Stimulated activated CD4-positive, alpha-beta T cell treated with anti-CD3 and anti-CD28 coated beads, Interleukin-2, amount 100 ng/mL, for 24 hours (primary cell): ENCODE data around the gene RFNG.
A peak's percentile ranks its signal among the peaks of the same experiment; 100 is the strongest.

Experiments
- DNase-seq, 2 donors: peaks; one replicate each; pipeline ENCODE4 v3.0.0-alpha.2; 2020

The RFNG gene

DNA sequence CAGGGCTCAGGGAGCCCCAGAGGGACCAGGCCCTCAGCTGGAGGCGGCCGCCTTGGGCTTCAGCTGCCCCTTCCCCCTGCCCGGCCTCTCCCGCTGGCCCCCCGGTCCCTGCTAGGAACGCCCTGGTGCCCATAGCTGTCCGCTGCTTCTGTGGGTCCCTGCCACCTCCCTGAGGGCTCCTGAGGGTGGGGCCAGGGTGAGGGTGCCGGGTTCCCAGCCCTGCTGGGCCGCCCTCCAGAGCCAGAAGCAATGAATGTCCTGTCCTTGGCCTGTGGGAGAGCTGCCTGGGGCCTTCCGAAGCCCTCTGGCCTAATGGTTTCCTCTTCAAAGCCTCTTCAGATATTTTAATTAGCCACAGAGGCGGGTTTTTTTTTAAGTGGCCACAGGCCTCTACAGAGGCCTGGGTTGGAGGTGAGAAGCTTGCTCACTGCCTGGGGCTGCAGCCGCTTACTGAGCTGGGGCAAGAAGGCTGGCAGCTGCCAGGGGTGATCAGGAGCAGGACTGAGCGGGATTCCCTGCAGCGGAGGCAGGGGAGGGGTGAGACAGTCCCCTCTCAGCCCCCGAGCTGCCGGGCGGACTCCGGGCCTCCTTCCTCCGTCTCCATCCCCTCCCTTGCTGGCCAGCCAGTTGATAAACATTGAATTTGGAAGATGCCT lies 38.8 kb downstream of the RFNG start:
- no peak for DNase-seq

DNA sequence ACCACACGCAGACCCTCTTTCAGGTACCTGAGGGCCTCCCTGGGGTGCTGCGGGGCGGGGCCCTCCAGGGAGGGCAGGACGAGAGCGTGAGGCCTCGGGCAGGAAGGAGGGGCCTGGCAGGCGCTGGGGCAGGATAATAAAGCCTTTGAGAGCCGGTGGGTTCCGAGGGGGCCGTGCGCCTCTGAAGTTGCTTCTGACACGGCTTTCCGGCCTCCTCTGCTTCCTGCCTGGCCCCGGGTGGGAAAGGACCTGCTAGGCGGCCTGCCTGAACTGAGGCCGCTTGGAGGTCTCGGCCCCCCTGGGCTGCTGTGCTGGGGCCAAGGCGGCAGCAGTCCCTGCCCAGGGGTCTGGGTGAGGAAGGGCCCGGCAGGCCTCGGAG lies 39.4 kb downstream of the RFNG start:
- no peak for DNase-seq

GRCh38 chr17:82011617-82012187 lies 39.9 kb downstream of the RFNG start:
- DNase-seq = no peak

DNA sequence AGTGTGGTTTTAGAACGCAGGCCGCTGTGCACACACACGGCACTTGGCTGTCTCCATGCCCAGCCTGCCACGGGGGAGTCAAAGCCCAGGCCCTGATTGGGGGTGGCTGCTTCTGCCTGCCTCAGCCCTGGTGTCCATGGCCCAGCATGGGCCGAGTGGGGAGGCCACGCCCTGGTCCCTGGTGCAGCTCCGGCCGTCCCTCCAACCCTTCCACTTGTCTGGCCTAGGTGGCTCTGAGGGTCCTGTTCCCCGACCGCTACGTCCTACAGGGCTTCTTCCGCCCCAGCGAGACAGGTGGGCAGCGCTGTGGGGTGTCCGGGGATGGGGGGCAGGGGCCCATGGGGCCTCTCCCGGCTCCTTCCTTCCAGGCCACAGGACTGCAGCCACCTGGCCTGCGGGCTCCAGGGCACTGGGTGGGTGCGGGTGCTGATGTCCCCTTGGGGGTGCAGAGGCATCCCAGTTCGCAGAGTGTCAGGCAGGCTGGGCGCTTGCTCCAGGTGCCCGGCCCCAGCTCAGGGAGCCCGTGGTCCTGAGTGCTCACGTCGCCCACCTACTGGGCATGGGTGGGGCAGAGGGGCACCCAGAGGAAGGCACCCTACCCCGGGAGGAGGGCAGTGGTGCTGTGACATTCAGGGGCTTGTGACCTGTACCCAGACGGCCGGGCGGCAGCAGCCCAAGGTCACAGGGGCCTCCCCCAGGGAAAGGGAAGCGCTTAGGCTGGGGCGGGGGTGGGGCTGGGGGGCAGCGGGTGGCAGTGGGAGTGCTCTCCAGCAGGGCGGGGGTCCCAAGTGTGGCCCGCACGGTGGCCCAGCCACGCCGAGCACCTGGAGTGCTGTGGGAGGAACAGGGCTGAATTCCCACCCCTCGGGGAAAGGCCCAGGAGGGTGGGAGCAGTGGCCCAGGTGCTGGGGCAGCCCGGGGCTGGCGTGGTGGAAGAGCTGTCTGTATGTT lies 40.8 kb downstream of the RFNG start:
- DNase-seq = no peak

DNA sequence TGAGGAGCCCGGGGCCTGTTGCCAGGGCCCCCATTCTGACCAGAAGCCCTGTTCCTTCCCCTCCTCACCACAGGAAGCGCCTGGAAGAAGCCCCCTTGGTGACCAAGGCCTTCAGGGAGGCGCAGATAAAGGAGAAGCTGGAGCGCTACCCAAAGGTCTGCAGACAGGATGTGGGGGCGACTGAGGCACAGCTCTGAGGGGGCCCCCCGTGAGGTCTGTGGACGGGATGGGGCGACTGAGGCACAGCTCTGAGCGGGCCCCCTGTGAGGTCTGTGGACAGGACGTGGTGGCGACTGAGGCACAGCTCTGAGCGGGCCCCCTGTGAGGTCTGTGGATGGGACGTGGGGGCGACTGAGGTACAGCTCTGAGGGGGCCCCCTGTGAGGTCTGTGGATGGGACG lies 42.2 kb downstream of the RFNG start:
- no peak for DNase-seq

GRCh38 chr17:82008941-82009405 lies 42.6 kb downstream of the RFNG start:
- DNase-seq = no peak

DNA sequence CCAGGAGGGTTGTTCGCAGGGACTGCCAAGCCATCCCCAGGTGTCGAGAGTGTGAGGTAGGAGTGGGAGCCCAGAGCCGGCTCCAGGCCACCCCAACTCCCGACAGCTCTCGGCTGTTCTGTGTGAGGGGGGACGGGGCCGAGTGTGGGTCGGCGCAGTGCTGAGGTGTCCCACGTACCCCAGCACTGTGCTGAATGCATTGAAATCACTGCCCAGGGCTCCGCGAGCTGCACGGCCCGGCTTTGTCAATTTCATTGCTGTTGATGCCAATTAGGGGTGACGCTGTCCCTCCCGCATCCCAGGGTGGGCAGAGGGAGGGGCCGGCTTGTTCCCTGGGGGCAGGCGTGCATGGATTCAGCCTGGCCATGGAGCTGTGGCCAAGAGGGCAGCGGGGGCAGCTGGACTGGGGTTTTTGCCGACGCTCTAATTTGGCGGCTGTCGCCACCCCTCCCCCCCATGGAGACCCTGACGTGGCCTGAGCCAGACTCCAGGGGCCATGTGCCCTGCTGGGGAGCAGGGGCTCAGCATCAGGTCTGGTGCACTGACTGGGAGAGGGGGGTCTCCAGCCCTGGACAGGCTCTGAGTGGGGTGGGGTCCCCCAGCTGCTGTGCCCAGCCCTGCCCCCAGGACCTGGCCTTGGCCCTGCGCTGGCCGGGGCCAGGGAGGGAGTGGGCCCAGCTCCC lies 43.2 kb downstream of the RFNG start:
- DNase-seq = no peak

GRCh38 chr17:82007495-82008257 lies 43.9 kb downstream of the RFNG start:
- DNase-seq = no peak

DNA sequence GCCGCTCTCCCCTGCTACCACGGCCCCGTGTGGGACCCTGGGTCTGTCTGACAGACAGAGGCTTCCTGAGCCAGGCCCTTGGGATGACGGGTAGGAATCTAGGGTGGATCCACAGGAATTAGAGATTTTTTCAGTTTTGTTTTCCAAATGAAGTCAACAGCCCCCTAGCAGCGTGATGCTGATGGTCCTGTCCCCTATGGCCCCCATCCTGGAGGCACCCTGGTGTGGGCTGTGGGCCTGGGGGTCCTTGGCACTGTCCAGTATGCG lies 44.5 kb downstream of the RFNG start:
- no peak for DNase-seq

- no peak for DNase-seq
Measured at GRCh38 chr17:82006468-82007227, 45.0 kb downstream of the RFNG start.

DNA sequence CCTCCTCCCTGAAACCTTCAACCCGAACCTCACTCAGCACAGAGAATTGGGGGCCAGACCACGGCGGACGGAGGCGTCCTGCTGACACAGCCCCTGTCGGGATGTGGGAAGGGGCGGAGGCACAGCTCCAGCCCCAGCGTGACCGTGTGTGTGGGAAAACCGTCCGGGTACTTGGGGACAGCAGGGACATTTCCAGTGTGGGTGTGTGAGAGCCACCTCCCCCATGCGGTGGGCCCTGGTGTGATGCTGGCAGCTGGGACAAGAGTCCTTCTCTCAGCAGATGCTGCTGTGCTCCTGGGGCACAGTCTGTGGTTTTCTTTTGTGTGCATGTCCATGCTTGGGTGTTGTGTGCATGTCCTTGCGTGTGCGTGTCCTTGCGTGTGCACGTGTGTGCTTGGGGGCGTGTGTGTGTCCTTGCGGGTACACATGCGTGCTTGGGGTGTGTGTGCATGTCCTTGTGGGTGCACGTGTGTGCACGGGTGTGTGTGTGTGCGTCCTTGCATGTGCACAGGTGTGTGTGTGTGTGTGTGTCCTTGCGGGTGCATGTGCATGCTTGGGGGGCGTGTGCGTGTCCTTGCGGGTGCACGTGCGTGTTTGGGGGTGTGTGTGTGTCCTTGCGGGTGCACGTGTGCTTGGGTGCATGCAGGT lies 45.8 kb downstream of the RFNG start:
- no peak for DNase-seq

- no peak for DNase-seq
Measured at GRCh38 chr17:82004517-82005455, 46.8 kb downstream of the RFNG start.

DNA sequence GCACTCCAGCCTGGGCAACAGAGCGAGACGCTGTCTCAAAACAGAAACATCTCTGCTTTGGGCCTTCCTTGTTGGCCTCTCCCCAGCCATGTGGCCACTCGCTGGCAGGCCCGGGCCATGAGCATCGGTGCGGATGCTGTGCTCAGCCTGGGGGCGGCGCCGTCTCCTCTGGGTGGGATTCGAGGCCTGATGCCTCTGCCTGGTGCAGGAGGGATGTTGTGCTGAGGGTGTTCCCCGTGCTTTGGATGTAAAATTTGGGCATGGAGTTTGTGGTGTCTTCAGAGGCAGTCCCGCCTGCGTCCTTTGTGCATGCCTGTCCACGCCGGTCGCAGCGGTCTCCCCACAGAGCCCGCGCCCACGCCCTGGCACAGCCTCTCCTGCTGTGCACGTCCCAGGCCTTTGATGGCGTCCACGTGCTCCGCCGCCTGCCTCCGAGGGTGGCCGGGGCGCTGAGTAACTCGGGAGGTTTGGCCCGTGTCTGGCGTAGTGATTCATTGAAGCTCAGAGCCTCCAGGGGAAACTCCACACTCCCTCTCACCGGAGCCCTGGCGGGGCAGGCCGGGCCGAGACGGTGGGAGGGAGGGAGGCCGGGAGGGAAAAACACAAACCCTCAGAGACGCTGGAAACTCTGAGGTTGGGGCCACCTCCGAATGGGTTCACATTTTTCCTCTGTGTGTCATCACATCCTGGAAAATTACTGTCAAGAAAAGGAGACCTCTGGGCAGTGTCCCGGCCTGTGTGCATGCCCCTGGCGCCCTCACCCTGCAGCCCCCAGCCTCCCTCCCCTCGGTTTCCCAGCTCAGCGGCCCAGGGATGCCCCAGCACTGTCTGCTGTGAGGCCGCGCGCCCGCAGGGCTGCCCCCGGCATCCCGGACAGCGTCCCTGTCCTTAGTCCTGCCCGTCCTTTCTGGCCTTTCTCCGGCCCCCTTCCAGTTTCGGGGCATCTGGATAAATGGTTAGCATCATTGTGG lies 47.9 kb downstream of the RFNG start:
- DNase-seq = peak; percentile 52 to 58

DNA sequence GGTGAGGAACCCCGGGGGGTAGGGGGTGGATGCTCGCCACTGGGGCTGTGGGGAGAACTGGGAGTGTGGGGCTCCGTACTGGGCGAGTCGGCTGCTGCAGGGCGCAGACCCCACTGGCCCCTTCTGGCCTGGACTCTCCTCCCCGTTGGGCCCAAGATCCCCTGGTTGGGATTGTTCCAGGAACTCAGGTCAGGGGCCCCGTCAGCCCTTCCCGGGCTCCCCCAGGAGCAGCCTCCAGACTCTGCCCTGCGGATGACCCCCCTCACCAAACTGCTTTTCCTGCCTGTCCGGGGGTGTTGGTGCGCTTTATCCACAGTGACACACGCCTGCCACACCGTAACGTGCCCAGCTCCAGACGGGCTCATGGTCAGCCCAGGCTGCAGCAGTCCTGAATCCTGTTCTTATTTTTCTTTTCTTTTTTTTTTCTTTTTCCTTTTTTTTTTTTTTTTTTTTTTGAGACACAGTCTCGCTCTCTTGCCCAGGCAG lies 50.0 kb downstream of the RFNG start:
- DNase-seq = no peak

DNA sequence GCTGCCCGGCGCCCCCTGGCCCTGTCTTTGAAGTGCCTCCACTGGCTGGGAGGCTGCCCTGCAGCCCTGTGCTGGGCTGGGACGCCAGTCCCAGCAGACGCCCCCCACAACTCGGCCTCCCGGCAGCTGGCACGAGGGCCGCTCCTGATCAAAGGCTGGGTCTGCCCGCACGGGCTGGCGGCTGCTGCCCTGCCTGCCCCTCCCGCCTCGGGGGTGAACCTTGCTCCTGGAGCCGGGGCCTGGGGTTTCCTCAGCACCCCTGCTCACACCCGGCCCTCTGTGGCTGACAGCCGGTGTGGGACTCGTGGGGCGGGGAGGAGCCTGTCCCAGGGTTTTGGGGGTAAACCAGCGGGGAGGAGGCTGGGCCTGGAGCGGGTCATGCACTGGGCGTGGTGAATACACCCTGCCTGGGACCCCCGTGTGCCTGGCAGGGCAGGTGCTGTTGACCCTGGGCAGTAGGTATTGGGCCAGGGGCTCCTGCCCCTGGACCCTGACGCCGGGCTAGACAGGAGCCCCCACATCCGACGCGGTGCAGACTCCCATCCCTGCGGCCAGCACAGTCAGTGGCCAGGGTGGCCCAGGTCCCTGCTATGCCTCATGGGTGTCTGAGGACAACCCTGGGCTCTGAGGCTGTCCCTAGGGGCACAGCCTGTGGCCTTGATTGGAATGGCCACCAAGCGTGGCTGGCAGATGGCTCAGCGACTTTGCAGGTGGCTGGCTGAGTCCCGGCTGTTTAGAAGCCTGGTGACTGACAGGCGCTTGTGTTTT lies 50.6 kb downstream of the RFNG start:
- no peak for DNase-seq

DNA sequence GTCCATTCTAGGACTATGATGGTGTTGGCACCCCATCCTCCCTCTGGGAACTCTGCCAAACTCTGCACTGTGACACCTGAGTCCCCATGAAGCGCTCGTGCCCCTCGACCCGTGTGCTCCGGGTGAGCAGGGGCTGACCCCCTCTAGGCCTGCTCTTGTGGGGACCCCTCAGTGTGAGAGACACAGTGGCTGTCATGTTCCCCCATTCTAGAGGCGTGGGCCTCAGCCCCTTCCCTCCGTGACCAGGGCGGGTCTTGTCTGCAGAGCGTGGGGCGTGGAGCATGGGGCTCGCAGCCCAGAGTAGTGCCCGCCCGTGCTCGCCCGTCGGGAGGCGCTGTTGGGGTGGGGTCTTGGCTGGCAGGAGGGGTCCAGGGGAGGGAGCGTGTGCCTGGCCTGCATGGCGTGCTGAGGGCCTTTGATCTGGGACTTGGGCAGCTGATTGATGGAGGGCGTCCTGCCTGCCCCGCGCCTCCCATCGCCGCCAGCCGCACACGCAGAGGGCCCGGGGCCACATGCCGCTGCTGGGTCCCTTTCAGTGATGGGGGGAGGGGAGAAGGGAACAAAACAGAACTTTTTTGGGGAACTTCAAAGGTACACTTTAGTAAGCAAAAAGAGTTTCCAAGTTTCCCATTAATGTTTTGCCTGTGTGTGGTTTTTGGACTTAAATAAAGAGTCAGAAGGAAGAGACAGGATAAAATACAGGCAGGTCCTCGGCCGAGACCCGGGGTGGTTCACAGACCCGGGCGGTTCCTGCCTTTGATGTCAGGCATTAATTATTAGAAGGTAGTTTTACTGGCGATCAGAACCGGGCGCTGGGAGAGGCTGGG lies 51.4 kb downstream of the RFNG start:
- no peak for DNase-seq

- no peak for DNase-seq
Measured at GRCh38 chr17:81999587-81999975, 52.0 kb downstream of the RFNG start.
